Type B pancreatic cell (in vitro differentiated cells): Measurements from ENCODE around the gene PARK7. TPM values are rescaled to one million over a fixed set of nuclear protein-coding genes. Genes with fewer than 3 reads are reported as not detected.
"Not testable (repeated sequence)": the region's sequence is repeated elsewhere in the genome, so short reads cannot be mapped to it uniquely, and the experiment has no call there.

Experiments used
- DNase-seq: peaks from one replicate; pipeline ENCODE4 v3.0.0; 2021; ENCODE audit warnings: mixed read lengths; ENCODE audit not compliant: unreplicated experiment; ENCODE audit errors: extremely low spot score
- H3K27ac Mint-ChIP-seq: 2 replicates; pipeline ENCODE4 v1.8.0; 2021; ENCODE audit warnings: mild to moderate bottlenecking, mixed read lengths
- H3K27me3 Mint-ChIP-seq: 2 replicates; pipeline ENCODE4 v1.8.0; 2021; ENCODE audit warnings: mixed read lengths
- H3K36me3 Mint-ChIP-seq: 2 replicates; pipeline ENCODE4 v1.8.0; 2021; ENCODE audit warnings: mixed read lengths
- H3K4me1 Mint-ChIP-seq: one replicate; pipeline ENCODE4 v1.8.0; 2021; ENCODE audit warnings: mixed read lengths; ENCODE audit not compliant: unreplicated experiment
- H3K4me3 Mint-ChIP-seq: 2 replicates; pipeline ENCODE4 v1.8.0; 2021; ENCODE audit warnings: mild to moderate bottlenecking, mixed read lengths
- H3K9me3 Mint-ChIP-seq: 2 replicates; pipeline ENCODE4 v1.8.0; 2021; ENCODE audit warnings: mixed read lengths
- CTCF ChIP-seq: fragments of 200-600 bp; sonication (generic); conservative IDR thresholded peaks from 2 replicates; pipeline ENCODE4 v1.5.0; 2021; ENCODE audit warnings: antibody characterized with exemption, mild to moderate bottlenecking
- total RNA-seq: library from RNA; stranded (reverse); gene quantifications from 2 replicates; pipeline ENCODE4 v1.2.1, GENCODE V29; 2021; ENCODE audit warnings: low replicate concordance

Gene PARK7
- total RNA-seq, 1 donor from 2014 or later, result 279 TPM

DNA sequence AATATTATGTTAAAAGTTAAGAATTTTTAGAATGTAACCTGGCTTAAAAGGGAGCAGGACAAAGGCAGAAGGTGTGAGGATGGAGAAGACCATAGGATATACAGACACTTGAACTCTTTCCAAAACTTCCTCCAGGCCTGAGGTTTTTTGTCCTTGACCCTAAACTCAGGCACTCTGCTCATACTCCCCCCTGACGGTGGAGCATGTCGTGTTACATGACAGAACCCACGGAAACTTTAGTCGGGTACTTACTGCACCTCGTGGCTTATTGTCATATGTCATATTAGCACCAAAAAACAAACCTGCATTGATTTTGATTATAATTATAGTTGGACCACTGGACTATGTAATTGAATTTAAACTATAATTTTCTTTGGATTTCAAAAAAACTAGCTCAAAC is 41.6 kb upstream of the PARK7 start:
- no peak for TF ChIP-seq CTCF
- H3K27me3 Mint-ChIP-seq, result no peaks in the 10 kb centered on the region
- no peak overlapping the region for H3K27ac Mint-ChIP-seq
- H3K4me1 Mint-ChIP-seq, result no peaks in the 10 kb centered on the region
- H3K4me3 Mint-ChIP-seq, result no peak overlapping the region
- no peak for DNase-seq
- no peaks in the 10 kb centered on the region for H3K9me3 Mint-ChIP-seq
- H3K36me3 Mint-ChIP-seq, result no peaks in the 10 kb centered on the region

DNA sequence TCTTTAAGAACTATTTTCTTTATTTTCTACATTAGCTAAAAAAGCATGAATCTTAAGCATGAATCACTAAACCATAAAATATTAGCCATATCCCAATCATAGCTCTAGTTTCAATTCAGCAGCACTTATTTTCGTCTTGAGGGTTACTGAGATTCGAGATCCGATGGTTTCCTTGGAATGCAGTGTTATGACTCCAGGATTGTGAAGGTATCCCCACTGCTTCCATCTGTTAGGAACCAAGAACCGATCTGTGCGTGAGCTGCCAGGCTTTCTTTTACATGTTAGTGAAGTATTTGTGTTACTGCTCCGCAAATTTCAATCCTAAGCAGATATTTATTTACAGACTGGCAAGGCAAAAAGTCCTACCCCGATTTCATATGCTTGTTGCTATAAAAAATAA is 39.7 kb upstream of the PARK7 start:
- Mint-ChIP-seq H3K4me3 (no peak overlapping the region), H3K27me3 (peaks cover 7% of the 10 kb centered on the region), H3K36me3 (no peaks in the 10 kb centered on the region), H3K4me1 (no peaks in the 10 kb centered on the region), H3K27ac (no peak overlapping the region), H3K9me3 (no peaks in the 10 kb centered on the region)
- no peak for DNase-seq
- TF ChIP-seq CTCF, result no peak

DNA sequence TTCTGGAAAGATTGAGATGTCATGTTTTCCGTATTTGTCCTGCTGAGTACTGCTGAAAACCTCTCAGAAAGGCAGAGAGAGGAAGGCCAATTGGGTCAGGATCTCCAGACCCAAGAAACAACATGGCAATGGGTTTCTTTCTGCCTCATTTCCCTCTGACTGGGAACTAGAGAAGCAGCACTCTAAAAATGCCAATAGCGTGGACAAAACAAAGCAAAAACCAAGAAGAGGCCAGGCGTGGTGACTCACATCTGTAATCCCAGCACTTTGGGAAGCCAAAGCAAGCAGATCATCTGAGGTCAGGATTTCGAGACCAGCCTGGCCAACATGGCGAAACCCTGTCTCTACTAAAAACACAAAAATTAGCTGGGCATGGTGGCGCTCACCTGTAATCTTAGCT is 39.2 kb upstream of the PARK7 start:
- TF ChIP-seq CTCF, result no peak
- H3K4me3 Mint-ChIP-seq, result no peak overlapping the region
- H3K27ac Mint-ChIP-seq, result no peak overlapping the region

DNA sequence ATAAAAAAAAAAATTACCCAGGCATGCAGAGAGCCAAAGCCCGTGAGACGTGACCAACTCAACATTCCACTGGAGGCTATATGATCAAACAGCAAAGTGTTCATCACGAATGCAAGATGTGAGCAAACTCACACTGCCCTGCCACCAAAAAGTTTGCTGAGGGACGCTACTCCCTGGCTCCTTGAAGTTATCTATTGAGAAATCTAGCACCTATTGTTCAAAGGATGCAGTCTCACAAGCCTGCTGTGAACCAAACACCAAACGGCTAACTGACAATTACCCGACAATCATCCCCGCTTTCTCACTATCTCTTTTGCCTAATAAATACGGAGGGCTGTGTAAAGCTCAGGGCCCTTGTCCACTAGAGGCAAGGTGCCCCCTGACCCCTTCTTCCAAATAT is 34.5 kb upstream of the PARK7 start:
- not testable (repeated sequence) for H3K36me3 Mint-ChIP-seq, H3K4me1 Mint-ChIP-seq, DNase-seq, H3K4me3 Mint-ChIP-seq, H3K27ac Mint-ChIP-seq, H3K9me3 Mint-ChIP-seq
- peaks cover 21% of the 10 kb centered on the region for H3K27me3 Mint-ChIP-seq

More for the DNA sequence above, 39.2 kb upstream of the PARK7 start:
- no peaks in the 10 kb centered on the region for H3K4me1 Mint-ChIP-seq
- no peak for DNase-seq
- H3K36me3 Mint-ChIP-seq, result no peaks in the 10 kb centered on the region
- H3K27me3 Mint-ChIP-seq, result peaks cover 12% of the 10 kb centered on the region
- H3K9me3 Mint-ChIP-seq, result no peaks in the 10 kb centered on the region

DNA sequence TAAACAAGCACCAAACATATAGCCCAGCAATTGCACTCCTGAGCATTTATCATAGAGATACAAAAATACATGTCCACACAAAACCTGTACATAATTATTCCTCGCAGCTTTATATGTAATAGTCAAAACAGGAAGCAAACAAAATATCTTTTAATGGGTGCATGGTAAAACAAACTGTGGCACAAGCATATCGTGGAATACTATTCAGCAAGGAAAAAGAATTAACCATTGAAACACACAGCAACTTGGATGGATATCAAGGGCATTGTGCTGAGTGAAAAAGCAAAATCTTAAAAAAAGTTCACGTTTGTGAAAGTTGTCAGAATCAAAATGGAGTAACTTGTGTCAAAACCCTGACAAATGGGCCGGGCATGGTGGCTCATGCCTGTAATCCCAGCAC is 33.3 kb upstream of the PARK7 start:
- Mint-ChIP-seq H3K27me3 (peaks cover 29% of the 10 kb centered on the region), H3K4me3 (no peak overlapping the region), H3K9me3 (no peaks in the 10 kb centered on the region), H3K4me1 (no peaks in the 10 kb centered on the region), H3K36me3 (no peaks in the 10 kb centered on the region), H3K27ac (no peak overlapping the region)
- DNase-seq, result no peak
- TF ChIP-seq CTCF, result no peak

GRCh38 chr1:7929637-7930036 is 31.9 kb upstream of the PARK7 start:
- no peaks in the 10 kb centered on the region for H3K9me3 Mint-ChIP-seq
- H3K4me3 Mint-ChIP-seq, result no peak overlapping the region
- no peak for TF ChIP-seq CTCF
- no peak for DNase-seq
- no peaks in the 10 kb centered on the region for H3K36me3 Mint-ChIP-seq
- no peaks in the 10 kb centered on the region for H3K4me1 Mint-ChIP-seq
- no peak overlapping the region for H3K27ac Mint-ChIP-seq
- H3K27me3 Mint-ChIP-seq, result peaks cover 31% of the 10 kb centered on the region
